ENCODE measurements around the gene HIVEP1. TPM values are rescaled to one million over a fixed set of nuclear protein-coding genes. Genes with fewer than 3 reads are reported as not detected.

Gene HIVEP1
- total and polyA plus RNA-seq, 2 donors from 2014 or later = 3.6 to 30.4 TPM

- FAIRE-seq = no peak
Observed at GRCh38 chr6:12178521-12178920, 166.4 kb downstream of the HIVEP1 start.

GRCh38 chr6:12181481-12181880 is 169.4 kb downstream of the HIVEP1 start:
- TF ChIP-seq CTCF (IDR thresholded peaks at IDR 0.05; ENCODE audit: borderline replicate concordance, extremely low read depth, insufficient read depth) = no peak
- DNase-seq (no peak), FAIRE-seq (no peak)
- H3K27ac ChIP-seq (ENCODE audit: low read depth in 2 of 2, low read length in 2 of 2) = no peak overlapping the region
- no peaks in the 10 kb centered on the region for H3K27me3 ChIP-seq (ENCODE audit: control insufficient read depth, insufficient read depth, low read length)
- intact Hi-C loops (cut with DNase I) = no loop called here
- no peaks in the 10 kb centered on the region for H3K4me1 ChIP-seq (ENCODE audit: control insufficient read depth in 2 of 3, insufficient read depth in 2 of 3, low read depth in 1 of 3, low read length in 3 of 3)
- no peaks in the 10 kb centered on the region for H3K9me3 ChIP-seq (ENCODE audit: control insufficient read depth in 2 of 3, insufficient read depth in 1 of 3, low read length in 3 of 3)
- H3K36me3 ChIP-seq (ENCODE audit: control insufficient read depth in 2 of 3, insufficient read depth in 3 of 3, low read length in 3 of 3) = no peaks in the 10 kb centered on the region
- H3K4me3 ChIP-seq (ENCODE audit: low read length in 3 of 3) = no peak overlapping the region
- H3K9ac ChIP-seq (ENCODE audit: low read length in 3 of 3) = no peak overlapping the region

More at GRCh38 chr6:12178521-12178920, 166.4 kb downstream of the HIVEP1 start:
- Histone ChIP-seq H3K9ac (ENCODE audit: low read length in 3 of 3) (no peak overlapping the region), H3K27ac (ENCODE audit: low read depth in 2 of 2, low read length in 2 of 2) (no peak overlapping the region), H3K27me3 (ENCODE audit: control insufficient read depth, insufficient read depth, low read length) (no peaks in the 10 kb centered on the region), H3K9me3 (ENCODE audit: control insufficient read depth in 2 of 3, insufficient read depth in 1 of 3, low read length in 3 of 3) (no peaks in the 10 kb centered on the region), H3K4me1 (ENCODE audit: control insufficient read depth in 2 of 3, insufficient read depth in 2 of 3, low read depth in 1 of 3, low read length in 3 of 3) (peaks cover 0 to 2% (median 0%) of the 10 kb centered on the region in 3 donors), H3K36me3 (ENCODE audit: control insufficient read depth in 2 of 3, insufficient read depth in 3 of 3, low read length in 3 of 3) (no peaks in the 10 kb centered on the region), H3K4me3 (ENCODE audit: low read length in 3 of 3) (no peak overlapping the region)
- intact Hi-C loops (cut with DNase I) = no loop called here
- no peak for TF ChIP-seq CTCF (IDR thresholded peaks at IDR 0.05; ENCODE audit: borderline replicate concordance, extremely low read depth, insufficient read depth)
- DNase-seq = no peak

- Histone ChIP-seq H3K4me1 (ENCODE audit: control insufficient read depth in 2 of 3, insufficient read depth in 2 of 3, low read depth in 1 of 3, low read length in 3 of 3) (no peaks in the 10 kb centered on the region), H3K9ac (ENCODE audit: low read length in 3 of 3) (no peak overlapping the region), H3K27me3 (ENCODE audit: control insufficient read depth, insufficient read depth, low read length) (no peaks in the 10 kb centered on the region), H3K36me3 (ENCODE audit: control insufficient read depth in 2 of 3, insufficient read depth in 3 of 3, low read length in 3 of 3) (no peaks in the 10 kb centered on the region), H3K4me3 (ENCODE audit: low read length in 3 of 3) (no peak overlapping the region), H3K9me3 (ENCODE audit: control insufficient read depth in 2 of 3, insufficient read depth in 1 of 3, low read length in 3 of 3) (no peaks in the 10 kb centered on the region), H3K27ac (ENCODE audit: low read depth in 2 of 2, low read length in 2 of 2) (no peak overlapping the region)
- intact Hi-C loops (cut with DNase I) = no loop called here
- no peak for DNase-seq
- no peak for TF ChIP-seq CTCF (IDR thresholded peaks at IDR 0.05; ENCODE audit: borderline replicate concordance, extremely low read depth, insufficient read depth)
- no peak for FAIRE-seq
Observed at GRCh38 chr6:12182676-12183075, 170.6 kb downstream of the HIVEP1 start.

GRCh38 chr6:12185081-12185673 is 173.1 kb downstream of the HIVEP1 start:
- H3K27me3 ChIP-seq (ENCODE audit: control insufficient read depth, insufficient read depth, low read length) = no peaks in the 10 kb centered on the region

More at GRCh38 chr6:12185081-12185673, 173.1 kb downstream of the HIVEP1 start:
- intact Hi-C loops (cut with DNase I) = no loop called here
- Histone ChIP-seq H3K27ac (ENCODE audit: low read depth in 2 of 2, low read length in 2 of 2) (no peak overlapping the region), H3K4me1 (ENCODE audit: control insufficient read depth in 2 of 3, insufficient read depth in 2 of 3, low read depth in 1 of 3, low read length in 3 of 3) (no peaks in the 10 kb centered on the region), H3K9ac (ENCODE audit: low read length in 3 of 3) (no peak overlapping the region), H3K4me3 (ENCODE audit: low read length in 3 of 3) (no peak overlapping the region), H3K9me3 (ENCODE audit: control insufficient read depth in 2 of 3, insufficient read depth in 1 of 3, low read length in 3 of 3) (no peaks in the 10 kb centered on the region), H3K36me3 (ENCODE audit: control insufficient read depth in 2 of 3, insufficient read depth in 3 of 3, low read length in 3 of 3) (no peaks in the 10 kb centered on the region)
- TF ChIP-seq CTCF (IDR thresholded peaks at IDR 0.05; ENCODE audit: borderline replicate concordance, extremely low read depth, insufficient read depth) = no peak
- DNase-seq (no peak), FAIRE-seq (no peak)
